Measurements from ENCODE around the gene RBM39.
"Not testable (repeated sequence)": the region's sequence is repeated elsewhere in the genome, so short reads cannot be mapped to it uniquely, and the experiment has no call there.

The RBM39 gene

DNA sequence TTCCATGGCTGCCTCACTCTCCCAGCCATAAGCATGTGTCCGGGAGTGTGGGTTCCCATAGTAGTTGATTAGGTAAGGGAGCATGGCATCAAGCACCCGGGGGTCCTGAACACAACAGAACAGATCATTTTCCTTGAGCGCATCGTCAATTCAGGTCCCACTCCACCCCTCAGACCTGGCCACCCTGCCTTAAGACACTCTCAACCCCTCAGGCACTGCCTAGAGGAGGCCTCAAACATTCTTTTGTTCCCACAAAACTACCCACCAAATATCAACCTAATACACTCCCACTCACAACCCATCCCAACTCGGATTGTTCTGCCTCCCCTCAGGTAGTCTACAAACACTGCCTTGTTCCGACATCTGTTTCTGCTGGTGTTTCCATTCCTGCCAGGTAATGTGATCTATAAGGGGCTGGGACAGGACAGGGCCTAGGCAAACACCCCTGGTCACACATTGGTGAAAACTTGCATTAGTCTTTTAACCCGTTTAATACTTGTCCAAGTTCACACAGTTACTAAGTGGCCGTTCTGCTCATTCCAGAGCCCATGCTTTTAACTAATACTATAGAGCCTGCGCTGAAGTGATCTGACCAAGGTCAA, 44.3 kb downstream of the RBM39 start:
- ATAC-seq = no peak
- Mint-ChIP-seq H3K4me3 (peak overlapping the region; percentile 96), H3K4me1 (peaks cover 30% of the 10 kb centered on the region), H3K27ac (peak overlapping the region; percentile 98), H3K9me3 (no peaks in the 10 kb centered on the region), H3K36me3 (peaks cover 75% of the 10 kb centered on the region)
- DNase-seq (ENCODE audit: low spot score in 2 of 2) = no peak

- no peak for DNase-seq (ENCODE audit: low spot score in 2 of 2)
- H3K27ac Mint-ChIP-seq = no peak overlapping the region
- H3K36me3 Mint-ChIP-seq = peaks cover 73% of the 10 kb centered on the region
- peaks cover 29% of the 10 kb centered on the region for H3K4me1 Mint-ChIP-seq
- ATAC-seq = no peak
- H3K4me3 Mint-ChIP-seq = no peak overlapping the region
- H3K9me3 Mint-ChIP-seq = no peaks in the 10 kb centered on the region
Measured at GRCh38 chr20:35695978-35696377, 46.1 kb downstream of the RBM39 start.

GRCh38 chr20:35695245-35695749, 46.8 kb downstream of the RBM39 start:
- Mint-ChIP-seq H3K9me3 (no peaks in the 10 kb centered on the region), H3K36me3 (peaks cover 73% of the 10 kb centered on the region), H3K4me1 (peaks cover 22% of the 10 kb centered on the region), H3K27ac (no peak overlapping the region), H3K4me3 (no peak overlapping the region)
- DNase-seq (ENCODE audit: low spot score in 2 of 2) = no peak
- ATAC-seq = no peak

GRCh38 chr20:35690265-35690664, 51.8 kb downstream of the RBM39 start:
- H3K9me3 Mint-ChIP-seq = no peaks in the 10 kb centered on the region
- H3K36me3 Mint-ChIP-seq = peaks cover 90% of the 10 kb centered on the region
- H3K4me1 Mint-ChIP-seq = no peaks in the 10 kb centered on the region
- H3K4me3 Mint-ChIP-seq = no peak overlapping the region
- DNase-seq (ENCODE audit: low spot score in 2 of 2) (no peak), ATAC-seq (no peak)
- H3K27ac Mint-ChIP-seq = no peak overlapping the region

- H3K4me1 Mint-ChIP-seq; ATAC-seq; H3K9me3 Mint-ChIP-seq; H3K4me3 Mint-ChIP-seq; DNase-seq (ENCODE audit: low spot score in 2 of 2); H3K27ac Mint-ChIP-seq: not testable (repeated sequence)
- peaks cover 83% of the 10 kb centered on the region for H3K36me3 Mint-ChIP-seq
Measured at GRCh38 chr20:35686872-35687271, 55.2 kb downstream of the RBM39 start.

GRCh38 chr20:35685368-35685767, 56.7 kb downstream of the RBM39 start:
- not testable (repeated sequence) for H3K4me1 Mint-ChIP-seq; ATAC-seq; H3K27ac Mint-ChIP-seq; DNase-seq (ENCODE audit: low spot score in 2 of 2); H3K4me3 Mint-ChIP-seq; H3K9me3 Mint-ChIP-seq
- H3K36me3 Mint-ChIP-seq = peaks cover 69% of the 10 kb centered on the region

- Mint-ChIP-seq H3K27ac (no peak overlapping the region), H3K4me1 (no peaks in the 10 kb centered on the region), H3K4me3 (no peak overlapping the region), H3K36me3 (peaks cover 63% of the 10 kb centered on the region), H3K9me3 (no peaks in the 10 kb centered on the region)
- no peak for DNase-seq (ENCODE audit: low spot score in 2 of 2)
- ATAC-seq = no peak
Measured at GRCh38 chr20:35681960-35682359, 60.1 kb downstream of the RBM39 start.

GRCh38 chr20:35680452-35681183, 61.4 kb downstream of the RBM39 start:
- H3K4me3 Mint-ChIP-seq = no peak overlapping the region
- DNase-seq (ENCODE audit: low spot score in 2 of 2) = no peak
- peaks cover 69% of the 10 kb centered on the region for H3K36me3 Mint-ChIP-seq
- ATAC-seq = no peak
- no peaks in the 10 kb centered on the region for H3K4me1 Mint-ChIP-seq
- no peaks in the 10 kb centered on the region for H3K9me3 Mint-ChIP-seq
- H3K27ac Mint-ChIP-seq = no peak overlapping the region

- Mint-ChIP-seq H3K27ac (no peak overlapping the region), H3K4me3 (no peak overlapping the region), H3K9me3 (no peaks in the 10 kb centered on the region), H3K4me1 (no peaks in the 10 kb centered on the region), H3K36me3 (peaks cover 90% of the 10 kb centered on the region)
- ATAC-seq = no peak
- no peak for DNase-seq (ENCODE audit: low spot score in 2 of 2)
Measured at GRCh38 chr20:35674921-35675320, 67.1 kb downstream of the RBM39 start.

DNA sequence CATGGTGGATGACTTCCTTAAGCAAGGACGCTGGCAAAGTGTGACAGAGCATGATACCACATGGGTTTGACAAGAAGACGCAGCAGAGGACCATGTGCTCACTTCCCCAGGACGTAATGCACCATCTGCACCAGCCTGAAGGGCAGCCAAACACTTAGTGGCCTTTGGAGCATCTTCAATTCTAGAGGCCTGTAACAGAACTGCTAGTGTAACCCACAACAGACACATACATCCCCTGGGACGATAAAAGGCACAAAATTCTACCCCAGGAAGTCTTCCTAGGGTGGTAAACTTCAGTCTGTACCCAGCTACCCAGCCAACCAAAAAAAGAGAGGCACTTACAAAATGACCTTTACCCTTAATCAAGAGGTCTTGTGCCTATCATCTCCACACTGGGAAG, 68.2 kb downstream of the RBM39 start:
- ATAC-seq = no peak
- Mint-ChIP-seq H3K36me3 (peaks cover 80% of the 10 kb centered on the region), H3K27ac (no peak overlapping the region), H3K4me1 (no peaks in the 10 kb centered on the region), H3K9me3 (no peaks in the 10 kb centered on the region), H3K4me3 (no peak overlapping the region)
- no peak for DNase-seq (ENCODE audit: low spot score in 2 of 2)

- no peak overlapping the region for H3K27ac Mint-ChIP-seq
- no peak for ATAC-seq
Measured at GRCh38 chr20:35669681-35670080, 72.4 kb downstream of the RBM39 start.

DNA sequence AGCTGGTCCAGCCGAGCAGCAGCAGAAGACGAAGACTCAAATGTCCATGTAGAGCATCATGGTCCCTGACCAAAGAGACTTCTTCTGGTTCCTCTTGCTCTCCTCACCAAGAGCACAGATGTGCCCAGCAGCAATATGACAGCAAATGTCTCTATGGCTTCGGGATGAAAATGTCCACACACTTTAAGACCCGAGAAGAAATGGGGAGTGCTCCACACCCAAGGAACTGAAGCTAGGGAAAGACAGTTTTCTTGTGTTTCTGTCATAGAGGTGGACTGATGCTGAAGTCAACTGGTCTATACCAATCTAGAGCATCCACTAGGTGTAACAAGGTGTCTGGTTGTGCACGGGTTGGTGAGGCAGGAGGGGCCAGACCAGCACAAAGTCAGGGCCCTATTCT, 72.8 kb downstream of the RBM39 start:
- DNase-seq (ENCODE audit: low spot score in 2 of 2) (no peak), ATAC-seq (no peak)
- H3K9me3 Mint-ChIP-seq = no peaks in the 10 kb centered on the region
- H3K36me3 Mint-ChIP-seq = peaks cover 48% of the 10 kb centered on the region
- no peak overlapping the region for H3K4me3 Mint-ChIP-seq
- no peak overlapping the region for H3K27ac Mint-ChIP-seq
- peaks cover 8% of the 10 kb centered on the region for H3K4me1 Mint-ChIP-seq

More at GRCh38 chr20:35669681-35670080, 72.4 kb downstream of the RBM39 start:
- no peaks in the 10 kb centered on the region for H3K9me3 Mint-ChIP-seq
- H3K36me3 Mint-ChIP-seq = peaks cover 45% of the 10 kb centered on the region
- DNase-seq (ENCODE audit: low spot score in 2 of 2) = no peak
- no peak overlapping the region for H3K4me3 Mint-ChIP-seq
- peaks cover 5% of the 10 kb centered on the region for H3K4me1 Mint-ChIP-seq

GRCh38 chr20:35665949-35666288, 76.1 kb downstream of the RBM39 start:
- no peak for ATAC-seq
- Mint-ChIP-seq H3K36me3 (peaks cover 43% of the 10 kb centered on the region), H3K27ac (no peak overlapping the region), H3K4me3 (peak overlapping the region; percentile 95), H3K9me3 (no peaks in the 10 kb centered on the region), H3K4me1 (peaks cover 40% of the 10 kb centered on the region)
- DNase-seq (ENCODE audit: low spot score in 2 of 2) = no peak

GRCh38 chr20:35664466-35665206, 77.4 kb downstream of the RBM39 start, which contains the start of the genes CPNE1 and RBM12:
Gene CPNE1, minus strand, starts transcription at chr20:35664900. Its CDS starts 31,977 bp downstream, at chr20:35632923.
Gene RBM12, minus strand, starts transcription at chr20:35664900. Its CDS starts 9,578 bp downstream, at chr20:35655322.
- DNase-seq (ENCODE audit: low spot score in 2 of 2) (peak; percentile 90 to 97), ATAC-seq (peak; percentile 89)
- H3K9me3 Mint-ChIP-seq = no peaks in the 10 kb centered on the region
- H3K4me1 Mint-ChIP-seq = peaks cover 52% of the 10 kb centered on the region
- H3K27ac Mint-ChIP-seq = peak within 1 kb of the TSS; percentile 99
- H3K36me3 Mint-ChIP-seq = peaks cover 48% of the 10 kb centered on the region
- peak within 1 kb of the TSS; percentile 95 for H3K4me3 Mint-ChIP-seq
